Right lobe of liver (tissue), 6 donors: Measurements from ENCODE around the gene ZFR. TPM values are rescaled to one million over a fixed set of nuclear protein-coding genes. Genes with fewer than 3 reads are reported as not detected.
A peak's percentile ranks its signal among the peaks of the same experiment; 100 is the strongest.
"Not testable (repeated sequence)": the region's sequence is repeated elsewhere in the genome, so short reads cannot be mapped to it uniquely, and the experiment has no call there.

Source experiments
- ATAC-seq, 4 donors: fragments of 200-7000 bp; cut with Tn5 transposase; one replicate each; pipeline ENCODE4 v1.9.1; 2020; ENCODE audit warnings: mild to moderate bottlenecking in 4 of 4, moderate library complexity in 4 of 4
- DNase-seq, 3 donors: peaks; one replicate each; pipeline ENCODE4 v3.0.0-alpha.2; 2020
- H3K27ac ChIP-seq, 3 donors: fragments of 200-600 bp; one replicate each; pipeline ENCODE4 v1.8.0; 2022
- H3K27me3 ChIP-seq, 2 donors: fragments of 200-600 bp; one replicate each; pipeline ENCODE4 v1.8.0; 2022
- H3K36me3 ChIP-seq, 4 donors: fragments of 200-600 bp; sonication (generic) in 1 of 4; one replicate each; pipeline versions ENCODE4 v1.5.1 to v1.8.0; 2017 to 2022; ENCODE audit warnings: control low read depth in 1 of 4
- H3K4me1 ChIP-seq, 4 donors: fragments of 200-600 bp; sonication (generic) in 1 of 4; one replicate each; pipeline versions ENCODE4 v1.5.1 to v1.8.0; 2017 to 2022; ENCODE audit warnings: control low read depth in 1 of 4
- H3K4me3 ChIP-seq, 3 donors: fragments of 200-600 bp; one replicate each; pipeline ENCODE4 v1.8.0; 2022
- H3K9me3 ChIP-seq, 4 donors: fragments of 200-600 bp; sonication (generic) in 1 of 4; one replicate each; pipeline versions ENCODE4 v1.5.1 to v1.8.0; 2017 to 2022; ENCODE audit warnings: control low read depth in 1 of 4
- POLR2A ChIP-seq: fragments of 450-650 bp; IDR thresholded peaks from one replicate; pipeline ENCODE4 v1.6.1; 2017; ENCODE audit warnings: antibody characterized with exemption, mild to moderate bottlenecking
- WGBS: methylation state at CpG from one replicate; pipeline ENCODE4 v1.1.6; 2018; ENCODE audit warnings: low coverage, low lambda C conversion rate; ENCODE audit not compliant: insufficient coverage; ENCODE audit errors: missing lambda C conversion rate; 5-methylcytosine and 5-hydroxymethylcytosine counted together
- intact Hi-C, 2 donors: fragments of 100-400 bp; cut with DNase I; formaldehyde crosslinking; loops; one replicate each; pipeline versions ENCODE4 v1.11.2 to v1.14.1; 2022
- total RNA-seq, 6 experiments: library from RNA; depleted of rRNA in 2 of 6; stranded (reverse); fragments of >200 nt in 2 of 6; fragmentation: NEBNext Ultra II Directional in 3 of 6; extraction: Animal tissue kit (Norgen Biotek cat#: 25700) in 3 of 6; gene quantifications; one replicate each; pipeline versions ENCODE4 v1.1.0 to v1.2.4, GENCODE V29; 2016 to 2023
- TF ChIP-seq, protein P1 (sequence below), 4 donors: fragments of 200-600 bp in 3 of 4; fragments of 450-650 bp in 1 of 4; IDR thresholded peaks; one replicate each; pipeline versions ENCODE4 v1.5.1 to v1.8.0; 2016 to 2022; ENCODE audit warnings: antibody characterized with exemption in 4 of 4, mild to moderate bottlenecking in 2 of 4
- donor health status: DM: no; HTN: yes; CAD: no.
- donor health status: DM: no; HTN: no; CAD: no.
- donor health status: DM: no; HTN: no; CAD: no.
- donor health status: DM: no; HTN: yes; CAD: no.
- donor health status: DM: no; HTN: yes; CAD: no.

ZFR gene
- total RNA-seq, 6 experiments from 2014 or later: 19.8 to 36.8 (median 25.8) TPM

DNA sequence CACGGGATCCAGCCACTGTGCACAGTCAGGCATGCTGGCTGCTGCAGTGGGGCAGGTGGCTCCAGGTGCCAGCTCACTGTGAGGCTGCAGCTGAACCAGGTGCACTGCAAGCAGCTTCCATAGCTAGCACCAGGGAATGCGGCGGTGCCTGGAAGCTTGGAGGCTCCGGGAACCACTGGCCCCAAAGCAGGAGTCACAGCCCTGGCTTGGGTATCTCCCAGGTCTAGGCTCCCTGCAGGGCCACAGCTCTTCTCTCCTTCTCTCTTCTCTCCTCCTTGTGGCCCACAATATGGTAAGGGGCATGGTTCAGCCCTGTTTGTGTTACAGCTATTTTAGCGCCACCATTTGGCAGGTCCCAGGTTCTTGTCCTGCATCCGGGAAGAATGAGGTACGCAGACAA lies 125.1 kb downstream of the ZFR start:
- Histone ChIP-seq H3K9me3 (no peaks in the 10 kb centered on the region), H3K27me3 (no peaks in the 10 kb centered on the region), H3K27ac (no peak overlapping the region), H3K4me3 (no peak overlapping the region), H3K36me3 (no peaks in the 10 kb centered on the region), H3K4me1 (peaks cover 0 to 8% (median 0%) of the 10 kb centered on the region in 4 donors)
- WGBS: 60% methylated on average over 3 of the region's 7 CpGs
- no peak for ATAC-seq
- TF ChIP-seq POLR2A: no peak
- TF ChIP-seq, protein P1, sequence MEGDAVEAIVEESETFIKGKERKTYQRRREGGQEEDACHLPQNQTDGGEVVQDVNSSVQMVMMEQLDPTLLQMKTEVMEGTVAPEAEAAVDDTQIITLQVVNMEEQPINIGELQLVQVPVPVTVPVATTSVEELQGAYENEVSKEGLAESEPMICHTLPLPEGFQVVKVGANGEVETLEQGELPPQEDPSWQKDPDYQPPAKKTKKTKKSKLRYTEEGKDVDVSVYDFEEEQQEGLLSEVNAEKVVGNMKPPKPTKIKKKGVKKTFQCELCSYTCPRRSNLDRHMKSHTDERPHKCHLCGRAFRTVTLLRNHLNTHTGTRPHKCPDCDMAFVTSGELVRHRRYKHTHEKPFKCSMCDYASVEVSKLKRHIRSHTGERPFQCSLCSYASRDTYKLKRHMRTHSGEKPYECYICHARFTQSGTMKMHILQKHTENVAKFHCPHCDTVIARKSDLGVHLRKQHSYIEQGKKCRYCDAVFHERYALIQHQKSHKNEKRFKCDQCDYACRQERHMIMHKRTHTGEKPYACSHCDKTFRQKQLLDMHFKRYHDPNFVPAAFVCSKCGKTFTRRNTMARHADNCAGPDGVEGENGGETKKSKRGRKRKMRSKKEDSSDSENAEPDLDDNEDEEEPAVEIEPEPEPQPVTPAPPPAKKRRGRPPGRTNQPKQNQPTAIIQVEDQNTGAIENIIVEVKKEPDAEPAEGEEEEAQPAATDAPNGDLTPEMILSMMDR (IDR thresholded peaks at IDR 0.05): no peak
- intact Hi-C loops: no loop called here
- DNase-seq: no peak

DNA sequence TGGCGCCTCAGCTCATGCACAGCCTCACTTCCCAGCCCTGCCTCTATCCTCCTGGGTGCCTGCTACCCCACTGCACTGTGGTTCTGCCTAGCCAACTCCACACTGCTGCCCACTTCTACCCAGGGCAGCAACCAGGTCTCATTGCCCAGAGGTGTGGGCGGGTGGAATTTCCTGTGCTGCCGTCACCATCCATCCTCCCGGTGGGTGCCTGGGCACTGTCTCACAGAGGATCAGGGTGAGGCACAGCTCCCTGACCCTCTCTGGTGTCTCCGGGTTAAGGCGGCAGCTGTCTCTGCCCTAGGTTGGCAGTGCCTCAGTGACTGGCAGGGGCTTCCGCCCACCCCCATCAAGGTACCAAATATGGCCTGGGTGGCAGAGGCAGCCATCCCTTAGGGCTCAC lies 127.5 kb downstream of the ZFR start:
- H3K4me3 ChIP-seq: no peak overlapping the region
- TF ChIP-seq, protein P1 (IDR thresholded peaks at IDR 0.05): no peak
- TF ChIP-seq POLR2A: no peak
- no peaks in the 10 kb centered on the region for H3K27me3 ChIP-seq
- intact Hi-C loops: no loop called here
- no peaks in the 10 kb centered on the region for H3K36me3 ChIP-seq
- ATAC-seq: no peak
- DNase-seq: no peak
- H3K4me1 ChIP-seq: peaks cover 0 to 12% (median 0%) of the 10 kb centered on the region in 4 donors
- no peak overlapping the region for H3K27ac ChIP-seq
- no peaks in the 10 kb centered on the region for H3K9me3 ChIP-seq
- WGBS: 88% methylated on average over 1 of the region's 7 CpGs

DNA sequence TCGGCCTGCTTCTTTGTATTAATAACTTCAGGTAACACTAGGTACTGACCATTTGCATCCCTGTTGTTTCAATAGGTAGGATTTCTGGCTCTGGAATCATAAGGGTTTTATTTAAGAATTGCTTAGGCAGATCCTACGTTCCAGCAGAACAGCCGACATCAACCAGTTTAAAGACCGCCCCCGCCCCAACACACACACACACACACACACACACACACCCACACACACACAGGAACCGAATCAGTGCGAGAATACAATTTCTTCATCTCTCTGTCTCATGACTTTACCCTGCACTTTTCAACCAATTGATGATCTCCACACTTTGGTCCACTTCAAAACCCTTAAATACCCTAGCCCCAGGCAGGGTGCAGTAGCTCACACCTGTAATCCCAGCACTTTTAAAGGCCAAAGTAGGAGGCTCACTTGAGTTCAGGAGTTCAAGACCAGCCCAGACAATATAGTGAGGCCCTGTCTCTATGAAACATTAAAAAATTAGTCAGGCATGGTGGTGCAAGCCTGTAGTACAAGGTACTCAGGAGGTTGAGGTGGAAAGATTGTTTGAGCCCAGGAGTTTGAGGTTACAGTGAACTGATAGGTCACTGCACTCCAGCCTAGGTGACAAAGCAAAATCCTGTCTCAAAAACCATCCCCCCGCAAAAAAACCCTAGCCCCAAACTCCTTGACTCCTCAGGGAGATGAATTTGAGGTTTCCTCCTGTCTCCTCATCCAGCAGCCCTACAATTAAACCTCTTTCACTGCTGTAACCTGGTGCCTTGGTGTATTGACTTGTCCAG lies 129.1 kb downstream of the ZFR start:
- peaks cover 0 to 22% (median 5%) of the 10 kb centered on the region in 4 donors for H3K4me1 ChIP-seq
- DNase-seq (no peak), ATAC-seq (no peak)
- intact Hi-C loops: no loop called here
- H3K4me3 ChIP-seq: no peak overlapping the region
- H3K27me3 ChIP-seq: no peaks in the 10 kb centered on the region
- no peaks in the 10 kb centered on the region for H3K36me3 ChIP-seq
- H3K9me3 ChIP-seq: no peaks in the 10 kb centered on the region
- TF ChIP-seq, protein P1 (IDR thresholded peaks at IDR 0.05): no peak
- TF ChIP-seq POLR2A: no peak
- 42% methylated on average over 4 of the region's 8 CpGs for WGBS
- no peak overlapping the region for H3K27ac ChIP-seq

DNA sequence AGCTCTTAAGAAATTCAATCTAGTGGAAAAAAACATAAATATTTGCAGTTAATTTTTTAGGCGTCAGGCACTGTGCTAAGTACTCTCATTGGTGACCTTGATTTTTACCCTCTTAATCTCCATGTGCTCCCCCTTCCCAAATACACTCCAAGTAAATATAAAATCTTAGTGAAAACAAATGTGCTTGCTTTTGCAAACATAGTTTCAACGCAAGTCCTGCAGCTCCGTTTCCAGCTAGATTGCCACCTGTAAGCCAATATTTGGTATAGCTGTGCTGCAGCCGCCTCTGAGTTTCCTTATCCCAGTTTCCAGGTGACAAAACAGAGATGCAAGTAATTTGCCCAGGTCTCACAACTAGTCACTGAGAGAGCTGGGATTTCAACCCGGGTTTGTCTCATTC lies 129.9 kb downstream of the ZFR start:
- Histone ChIP-seq H3K27ac (peak overlapping the region in 2 of 3 donors; percentile 14 to 45), H3K27me3 (no peaks in the 10 kb centered on the region), H3K4me1 (peaks cover 0 to 27% (median 5%) of the 10 kb centered on the region in 4 donors), H3K36me3 (no peaks in the 10 kb centered on the region), H3K9me3 (no peaks in the 10 kb centered on the region), H3K4me3 (no peak overlapping the region)
- no peak for DNase-seq
- 25% methylated on average over 5 of the region's 5 CpGs for WGBS
- no peak for ATAC-seq
- intact Hi-C loops: no loop called here
- TF ChIP-seq, protein P1 (IDR thresholded peaks at IDR 0.05): no peak
- TF ChIP-seq POLR2A: no peak

DNA sequence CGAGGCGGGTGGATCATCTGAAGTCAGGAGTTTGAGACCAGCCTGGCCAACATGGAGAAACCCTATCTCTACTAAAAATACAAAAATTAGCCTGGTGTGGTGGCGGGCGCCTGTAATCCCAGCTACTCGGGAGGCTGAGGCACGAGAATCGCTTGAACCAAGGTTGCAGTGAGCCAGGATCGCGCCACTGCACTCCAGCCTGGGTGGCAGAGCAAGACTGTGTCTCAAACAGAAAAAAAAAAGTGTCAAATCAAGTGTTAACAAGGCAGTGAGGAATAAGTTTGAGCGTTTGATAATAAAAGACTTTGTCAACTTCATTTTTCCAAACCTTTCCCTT lies 130.4 kb downstream of the ZFR start:
- H3K4me3 ChIP-seq, ATAC-seq, intact Hi-C loops, DNase-seq, H3K9me3 ChIP-seq, H3K27me3 ChIP-seq, H3K36me3 ChIP-seq: not testable (repeated sequence)
- Histone ChIP-seq H3K4me1 (peaks cover 0 to 32% (median 5%) of the 10 kb centered on the region in 4 donors), H3K27ac (peak overlapping the region in 1 of 3 donors; percentile 45)
- WGBS: 83% methylated on average over 8 of the region's 10 CpGs
